ENCODE data around the gene PLA2G6. TPM values are rescaled to one million over a fixed set of nuclear protein-coding genes. Genes with fewer than 3 reads are reported as not detected.

The PLA2G6 gene
- total and polyA plus RNA-seq, 12 donors: 6.9 to 324 (median 72.6) TPM

DNA sequence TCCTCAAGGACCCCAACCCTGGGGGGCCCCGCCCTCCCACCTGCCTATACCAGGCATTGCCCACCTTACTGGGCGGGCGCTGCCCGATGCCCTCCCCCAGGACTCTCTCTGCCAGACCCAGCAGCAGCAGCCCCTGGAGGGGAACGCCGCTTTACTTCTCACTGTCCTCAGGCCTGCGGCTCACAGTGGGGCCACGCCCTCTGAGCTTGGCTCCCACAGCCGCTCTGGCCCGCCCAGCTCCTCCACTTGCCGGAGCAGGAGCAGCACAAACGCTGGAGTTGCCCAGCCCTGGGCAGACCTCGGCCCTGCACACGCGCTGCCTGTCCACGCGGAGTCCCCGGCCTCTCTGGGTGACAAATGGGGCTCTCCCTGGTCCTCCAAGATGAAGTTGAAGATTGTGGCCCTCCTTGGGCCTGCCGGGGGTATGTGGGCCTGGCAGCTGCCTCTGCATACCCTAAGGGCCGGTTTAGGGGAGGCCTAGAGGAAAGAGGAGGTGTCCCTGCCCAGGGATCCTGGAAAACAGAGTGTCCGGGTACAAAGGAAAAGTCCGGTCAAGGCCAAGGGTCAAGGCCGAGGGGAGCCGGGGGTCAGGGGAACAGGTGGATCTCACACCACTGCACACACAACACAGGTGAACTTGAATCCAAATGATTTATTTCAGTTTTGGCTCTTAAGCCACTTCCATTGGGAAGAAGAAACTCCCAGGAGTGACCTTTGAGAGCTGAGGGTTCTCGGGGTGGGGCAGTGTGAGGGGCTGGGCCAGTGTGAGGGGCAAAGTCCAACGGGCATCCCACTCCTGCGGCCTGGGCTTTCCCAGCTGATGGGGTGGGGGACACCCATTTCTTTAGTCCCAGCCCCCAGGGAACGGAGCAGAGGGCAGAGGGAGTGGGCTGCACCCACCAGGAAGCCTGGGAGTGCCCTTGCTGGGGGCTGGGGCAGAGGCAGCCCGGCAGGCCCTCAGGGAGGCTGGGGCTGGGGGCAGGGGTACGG is 70.5 kb downstream of the PLA2G6 start:
- TF ChIP-seq POLR2A (IDR thresholded peaks at IDR 0.05): no peak
- TF ChIP-seq, protein P1, sequence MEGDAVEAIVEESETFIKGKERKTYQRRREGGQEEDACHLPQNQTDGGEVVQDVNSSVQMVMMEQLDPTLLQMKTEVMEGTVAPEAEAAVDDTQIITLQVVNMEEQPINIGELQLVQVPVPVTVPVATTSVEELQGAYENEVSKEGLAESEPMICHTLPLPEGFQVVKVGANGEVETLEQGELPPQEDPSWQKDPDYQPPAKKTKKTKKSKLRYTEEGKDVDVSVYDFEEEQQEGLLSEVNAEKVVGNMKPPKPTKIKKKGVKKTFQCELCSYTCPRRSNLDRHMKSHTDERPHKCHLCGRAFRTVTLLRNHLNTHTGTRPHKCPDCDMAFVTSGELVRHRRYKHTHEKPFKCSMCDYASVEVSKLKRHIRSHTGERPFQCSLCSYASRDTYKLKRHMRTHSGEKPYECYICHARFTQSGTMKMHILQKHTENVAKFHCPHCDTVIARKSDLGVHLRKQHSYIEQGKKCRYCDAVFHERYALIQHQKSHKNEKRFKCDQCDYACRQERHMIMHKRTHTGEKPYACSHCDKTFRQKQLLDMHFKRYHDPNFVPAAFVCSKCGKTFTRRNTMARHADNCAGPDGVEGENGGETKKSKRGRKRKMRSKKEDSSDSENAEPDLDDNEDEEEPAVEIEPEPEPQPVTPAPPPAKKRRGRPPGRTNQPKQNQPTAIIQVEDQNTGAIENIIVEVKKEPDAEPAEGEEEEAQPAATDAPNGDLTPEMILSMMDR (IDR thresholded peaks at IDR 0.05): no peak
- Histone ChIP-seq H3K36me3 (replicated peaks in 1 of 2) (no peaks in the 10 kb centered on the region), H3K27ac (no peak overlapping the region), H3K4me1 (replicated peaks in 1 of 2) (peaks cover 0 to 7% of the 10 kb centered on the region in 2 donors), H3K27me3 (no peaks in the 10 kb centered on the region), H3K9me3 (replicated peaks in 1 of 3) (no peaks in the 10 kb centered on the region), H3K4me3 (no peak overlapping the region)
- 86 to 92% (median 90%) methylated on average over 21 to 30 of the region's 30 CpGs for WGBS, 4 donors
- intact Hi-C loops (cut with DNase I): loop anchor here in 1 of 2 donors (10.0 kb wide), 2 partner anchors 114 to 244 kb away; no protein-coding TSS in a partner anchor
- DNase-seq: no peak

DNA sequence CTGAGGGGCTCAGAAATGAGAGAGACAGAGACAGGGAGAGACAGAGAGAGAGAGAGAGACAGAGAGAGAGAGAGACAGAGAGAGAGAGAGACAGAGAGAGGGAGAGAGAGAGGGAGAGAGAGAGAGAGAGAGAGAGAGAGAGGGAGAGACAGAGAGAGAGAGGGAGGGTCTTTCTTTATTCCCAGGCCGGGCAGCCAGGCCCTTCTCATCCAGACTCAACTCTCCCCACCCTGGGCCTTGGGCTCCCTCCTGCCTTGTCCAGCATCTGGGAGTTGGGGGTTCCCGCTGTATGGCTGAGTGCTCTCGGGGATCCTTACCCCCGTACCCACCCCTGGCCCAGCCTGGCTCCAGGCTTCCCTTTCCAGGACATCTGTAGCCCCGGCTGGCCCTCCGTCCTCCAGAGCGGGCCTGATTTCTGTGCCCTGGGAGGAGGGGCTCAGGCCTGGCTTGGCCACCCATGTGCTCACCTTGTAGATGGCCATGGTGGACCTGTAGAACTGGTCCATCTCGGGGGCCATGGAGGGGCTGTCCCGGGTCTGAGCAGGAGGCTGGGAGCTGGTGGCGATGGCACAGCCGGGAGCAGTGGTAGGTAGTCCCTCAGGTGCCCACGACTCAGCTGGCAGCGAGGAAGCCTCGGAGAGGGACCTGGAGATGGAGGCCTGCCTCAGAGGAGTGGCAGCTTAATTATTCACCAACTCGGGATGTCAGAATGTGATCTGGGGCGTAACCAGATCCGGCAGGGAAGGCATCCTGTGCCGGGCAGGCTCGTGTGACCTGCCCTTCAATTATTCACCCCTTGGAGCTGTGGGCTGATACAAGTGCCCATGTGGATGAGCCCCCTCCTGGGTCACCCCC is 71.4 kb downstream of the PLA2G6 start, which contains the start of gene BAIAP2L2:
Gene BAIAP2L2 (minus strand): TSS at position 677 of the 855 bp plus-strand sequence. CDS start 159 bp downstream, at position 518.
- no peaks in the 10 kb centered on the region for H3K36me3 ChIP-seq (replicated peaks in 1 of 2)
- H3K27ac ChIP-seq: no peak within 1 kb of the TSS
- no peak for TF ChIP-seq POLR2A (IDR thresholded peaks at IDR 0.05)
- TF ChIP-seq, protein P1 (IDR thresholded peaks at IDR 0.05): no peak
- WGBS, 4 donors: 86 to 100% (median 89%) methylated on average over 1 to 19 of the region's 19 CpGs
- intact Hi-C loops (cut with DNase I): loop anchor here in 1 of 2 donors (10.0 kb wide), 2 partner anchors 115 to 245 kb away; no protein-coding TSS in a partner anchor
- H3K4me1 ChIP-seq (replicated peaks in 1 of 2): peaks cover 0 to 7% of the 10 kb centered on the region in 2 donors
- no peak for DNase-seq
- H3K9me3 ChIP-seq (replicated peaks in 1 of 3): no peaks in the 10 kb centered on the region
- H3K27me3 ChIP-seq: no peaks in the 10 kb centered on the region
- no peak within 1 kb of the TSS for H3K4me3 ChIP-seq

DNA sequence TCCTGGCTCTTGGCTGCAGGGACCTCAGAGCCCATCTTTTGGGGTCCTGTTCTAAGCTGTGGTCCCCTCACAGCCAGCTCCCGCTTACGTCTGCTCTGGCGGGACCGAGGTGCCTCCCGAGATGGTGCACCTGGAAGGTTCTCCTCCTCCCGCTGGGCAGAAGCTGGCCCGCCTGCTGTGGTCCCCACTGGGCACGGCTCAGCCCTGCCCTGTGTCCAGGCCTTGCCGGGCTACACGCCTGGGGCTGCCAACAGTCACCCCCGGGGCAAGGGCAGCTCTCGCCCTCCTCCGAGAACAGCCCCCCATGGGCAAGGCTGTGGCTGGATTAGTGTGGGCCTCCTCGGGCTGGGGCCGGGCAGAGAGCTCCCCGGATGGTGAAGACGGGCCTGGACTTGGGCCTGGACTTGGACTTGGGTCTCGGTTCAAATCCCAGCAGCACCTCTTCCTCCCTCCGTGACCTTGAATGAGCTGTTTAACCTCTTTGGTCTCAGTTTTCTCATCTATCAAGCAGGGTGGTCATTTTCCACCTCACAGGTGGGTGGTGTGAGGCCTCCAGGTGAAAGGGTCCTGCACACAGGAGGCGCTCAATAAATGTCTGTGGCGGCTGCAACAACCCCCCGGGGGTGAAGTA is 72.1 kb downstream of the PLA2G6 start:
- intact Hi-C loops (cut with DNase I): loop anchor here in 1 of 2 donors (10.0 kb wide), 2 partner anchors 115 to 245 kb away; no protein-coding TSS in a partner anchor
- no peak for DNase-seq
- Histone ChIP-seq H3K27ac (no peak overlapping the region), H3K27me3 (no peaks in the 10 kb centered on the region), H3K9me3 (replicated peaks in 1 of 3) (no peaks in the 10 kb centered on the region), H3K4me1 (replicated peaks in 1 of 2) (peaks cover 0 to 4% of the 10 kb centered on the region in 2 donors), H3K4me3 (no peak overlapping the region), H3K36me3 (replicated peaks in 1 of 2) (no peaks in the 10 kb centered on the region)
- TF ChIP-seq, protein P1 (IDR thresholded peaks at IDR 0.05): no peak
- no peak for TF ChIP-seq POLR2A (IDR thresholded peaks at IDR 0.05)
- WGBS, 4 donors: 92 to 97% (median 94%) methylated on average over 11 to 22 of the region's 22 CpGs

All from adrenal gland (tissue), 12 donors.